ENCODE data around the gene RPN2. TPM values are rescaled to one million over a fixed set of nuclear protein-coding genes. Genes with fewer than 3 reads are reported as not detected.

The RPN2 gene
- total and polyA plus RNA-seq, 11 donors: 36.3 to 206 (median 105) TPM

GRCh38 chr20:37290158-37290810 lies 111.2 kb downstream of the RPN2 start:
- intact Hi-C loops (cut with DNase I): no loop called here
- Histone ChIP-seq H3K4me1 (peaks cover 0 to 63% (median 10%) of the 10 kb centered on the region in 12 donors), H3K9me3 (peaks cover 0 to 12% (median 0%) of the 10 kb centered on the region in 12 donors), H3K27me3 (no peaks in the 10 kb centered on the region), H3K27ac (peak overlapping the region in 11 of 12 donors; percentile 72 to 97 (median 88)), H3K4me3 (peak overlapping the region; percentile 61 to 98 (median 87)), H3K36me3 (peaks cover 0 to 16% (median 6%) of the 10 kb centered on the region in 9 donors)
- DNase-seq (no peak), ATAC-seq (no peak)
- WGBS, 4 donors: 73 to 82% (median 76%) methylated on average over 21 of the region's 21 CpGs
- TF ChIP-seq POLR2A (IDR thresholded peaks at IDR 0.05) (no peak), CTCF (IDR thresholded peaks at IDR 0.05) (no peak)

Other genes starting within 250 kb of the RPN2 start
- 100 to 1,000 TPM in 1 of 9 donors, 10 to 100 TPM in 8; 13.9 to 164 (median 47.0) TPM for gene SAMHD1, start 227.6 kb upstream of the RPN2 start, total RNA-seq
- gene SAMHD1, start 227.6 kb upstream of the RPN2 start, polyA plus RNA-seq: 10 to 100 TPM; 25.3 to 39.3 TPM
- 1 to 10 TPM; 2.0 to 6.7 (median 4.3) TPM for gene RBL1, start 83.3 kb upstream of the RPN2 start, total RNA-seq
- gene RBL1, start 83.3 kb upstream of the RPN2 start, polyA plus RNA-seq: 1 to 10 TPM; 1.0 to 1.7 TPM
- gene MROH8, start 218 bp downstream of the RPN2 start, total RNA-seq: 1 to 10 TPM; 3.5 to 8.1 (median 5.5) TPM
- 1 to 10 TPM; 1.4 to 3.5 TPM for gene MROH8, start 218 bp downstream of the RPN2 start, polyA plus RNA-seq
- not detected for gene GHRH, start 82.5 kb downstream of the RPN2 start, total RNA-seq
- not detected for gene GHRH, start 82.5 kb downstream of the RPN2 start, polyA plus RNA-seq
- 10 to 100 TPM; 14.0 to 25.6 (median 20.4) TPM for gene MANBAL, start 110.3 kb downstream of the RPN2 start, total RNA-seq
- gene MANBAL, start 110.3 kb downstream of the RPN2 start, polyA plus RNA-seq: 10 to 100 TPM; 19.2 to 54.9 TPM
- gene SRC, start 166.8 kb downstream of the RPN2 start, total RNA-seq: 10 to 100 TPM in 1 of 9 donors, 1 to 10 TPM in 8; 3.0 to 19.9 (median 5.2) TPM
- gene SRC, start 166.8 kb downstream of the RPN2 start, polyA plus RNA-seq: 1 to 10 TPM; 2.5 to 3.0 TPM

Measured in heart left ventricle (tissue), 16 donors.